Mucosa of descending colon (tissue), 3 donors: ENCODE data around the gene PLEKHM3. TPM values are rescaled to one million over a fixed set of nuclear protein-coding genes. Genes with fewer than 3 reads are reported as not detected.
A peak's percentile ranks its signal among the peaks of the same experiment; 100 is the strongest.

Experiments
- ATAC-seq: fragments of 200-7000 bp; cut with Tn5 transposase; one replicate; pipeline ENCODE4 v1.9.1; 2020; ENCODE audit warnings: mild to moderate bottlenecking, moderate library complexity
- DNase-seq, 3 donors: peaks; one replicate each; pipeline ENCODE4 v3.0.0-alpha.2; 2020
- H3K36me3 ChIP-seq: fragments of 200-600 bp; one replicate; pipeline ENCODE4 v1.8.0; 2021; ENCODE audit warnings: low read depth, mild to moderate bottlenecking
- H3K4me1 ChIP-seq: fragments of 200-600 bp; one replicate; pipeline ENCODE4 v1.8.0; 2021; ENCODE audit warnings: low read depth, mild to moderate bottlenecking
- H3K4me3 ChIP-seq: fragments of 200-600 bp; one replicate; pipeline ENCODE4 v1.8.0; 2021; ENCODE audit warnings: mild to moderate bottlenecking
- H3K9me3 ChIP-seq: fragments of 200-600 bp; one replicate; pipeline ENCODE4 v1.8.0; 2021; ENCODE audit warnings: mild to moderate bottlenecking
- intact Hi-C, 2 donors: fragments of 100-400 bp; cut with DNase I in 1 of 2; cut with micrococcal nuclease in 1 of 2; formaldehyde crosslinking; loops; one replicate each; pipeline versions ENCODE4 v1.11.0 to v1.11.1; 2022; cut with DNase I, micrococcal nuclease
- total RNA-seq, 3 donors: library from RNA; stranded (reverse); fragmentation: NEBNext Ultra II Directional in 2 of 3; extraction: Animal tissue kit (Norgen Biotek cat#: 25700) in 2 of 3; gene quantifications; one replicate each; pipeline versions ENCODE4 v1.2.1 to v1.2.4, GENCODE V29; 2021 to 2023
- TF ChIP-seq, protein P1 (sequence below): fragments of 200-600 bp; IDR thresholded peaks from one replicate; pipeline ENCODE4 v1.8.0; 2022; ENCODE audit warnings: antibody characterized with exemption, mild to moderate bottlenecking
- donor health status: DM: no; HTN: no; CAD: no; lungs with moderate emphysema.
- donor health status: DM: no; HTN: no; CAD: no.
- donor health status: DM: no; HTN: yes; CAD: no.

Gene PLEKHM3
- total RNA-seq, 3 donors from 2014 or later = 9.7 to 21.1 (median 12.9) TPM

DNA sequence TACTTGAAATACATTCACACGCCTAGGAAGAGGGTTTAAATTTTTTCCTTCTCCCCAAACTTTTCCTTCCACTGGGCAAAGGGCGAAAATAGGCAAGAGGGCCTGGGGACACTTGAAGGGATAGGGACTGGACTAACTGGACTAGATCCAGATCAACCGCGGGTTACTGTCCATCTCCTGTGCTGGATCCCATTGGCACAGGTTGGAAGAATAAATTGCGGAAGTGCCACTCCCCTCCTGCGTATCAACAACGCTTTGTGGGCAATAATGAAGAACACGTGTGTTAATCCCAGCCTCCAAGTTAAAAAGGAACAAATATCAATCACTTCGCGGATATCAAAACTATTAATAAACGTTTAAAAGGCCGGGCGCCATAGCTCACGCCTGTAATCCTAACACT is 253.9 kb downstream of the PLEKHM3 start:
- Histone ChIP-seq H3K4me3 (no peak overlapping the region), H3K9me3 (no peaks in the 10 kb centered on the region), H3K36me3 (peaks cover 4% of the 10 kb centered on the region), H3K4me1 (peaks cover 11% of the 10 kb centered on the region)
- ATAC-seq = no peak
- TF ChIP-seq, protein P1, sequence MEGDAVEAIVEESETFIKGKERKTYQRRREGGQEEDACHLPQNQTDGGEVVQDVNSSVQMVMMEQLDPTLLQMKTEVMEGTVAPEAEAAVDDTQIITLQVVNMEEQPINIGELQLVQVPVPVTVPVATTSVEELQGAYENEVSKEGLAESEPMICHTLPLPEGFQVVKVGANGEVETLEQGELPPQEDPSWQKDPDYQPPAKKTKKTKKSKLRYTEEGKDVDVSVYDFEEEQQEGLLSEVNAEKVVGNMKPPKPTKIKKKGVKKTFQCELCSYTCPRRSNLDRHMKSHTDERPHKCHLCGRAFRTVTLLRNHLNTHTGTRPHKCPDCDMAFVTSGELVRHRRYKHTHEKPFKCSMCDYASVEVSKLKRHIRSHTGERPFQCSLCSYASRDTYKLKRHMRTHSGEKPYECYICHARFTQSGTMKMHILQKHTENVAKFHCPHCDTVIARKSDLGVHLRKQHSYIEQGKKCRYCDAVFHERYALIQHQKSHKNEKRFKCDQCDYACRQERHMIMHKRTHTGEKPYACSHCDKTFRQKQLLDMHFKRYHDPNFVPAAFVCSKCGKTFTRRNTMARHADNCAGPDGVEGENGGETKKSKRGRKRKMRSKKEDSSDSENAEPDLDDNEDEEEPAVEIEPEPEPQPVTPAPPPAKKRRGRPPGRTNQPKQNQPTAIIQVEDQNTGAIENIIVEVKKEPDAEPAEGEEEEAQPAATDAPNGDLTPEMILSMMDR = no peak
- peak in 1 of 3 donors; percentile 71 for DNase-seq
- intact Hi-C loops = no loop called here

Other genes starting within 250 kb of the PLEKHM3 start
- gene CRYGD, start 99.0 kb upstream of the PLEKHM3 start, total RNA-seq = not detected
- gene CRYGC, start 104.3 kb upstream of the PLEKHM3 start, total RNA-seq = not detected
- gene CRYGB, start 120.6 kb upstream of the PLEKHM3 start, total RNA-seq = not detected
- gene CRYGA, start 138.1 kb upstream of the PLEKHM3 start, total RNA-seq = not detected
- gene C2orf80, start 164.5 kb upstream of the PLEKHM3 start, total RNA-seq = not detected
- 100 to 1,000 TPM; 105 to 233 (median 227) TPM for gene IDH1, start 229.5 kb upstream of the PLEKHM3 start, total RNA-seq
- gene PIKFYVE, start 240.7 kb upstream of the PLEKHM3 start, total RNA-seq = 10 to 100 TPM; 20.5 to 29.6 (median 25.2) TPM